HG02642 (cell line): ENCODE measurements around the gene TM6SF1.
"Not testable (repeated sequence)": the region's sequence is repeated elsewhere in the genome, so short reads cannot be mapped to it uniquely, and the experiment has no call there.

Experiments
- ATAC-seq: cut with Tn5 transposase; IDR thresholded peaks from one replicate; pipeline ENCODE4 v1.9.1; 2021; ENCODE audit warnings: mild to moderate bottlenecking; ENCODE audit not compliant: unreplicated experiment, poor library complexity

Gene TM6SF1

DNA sequence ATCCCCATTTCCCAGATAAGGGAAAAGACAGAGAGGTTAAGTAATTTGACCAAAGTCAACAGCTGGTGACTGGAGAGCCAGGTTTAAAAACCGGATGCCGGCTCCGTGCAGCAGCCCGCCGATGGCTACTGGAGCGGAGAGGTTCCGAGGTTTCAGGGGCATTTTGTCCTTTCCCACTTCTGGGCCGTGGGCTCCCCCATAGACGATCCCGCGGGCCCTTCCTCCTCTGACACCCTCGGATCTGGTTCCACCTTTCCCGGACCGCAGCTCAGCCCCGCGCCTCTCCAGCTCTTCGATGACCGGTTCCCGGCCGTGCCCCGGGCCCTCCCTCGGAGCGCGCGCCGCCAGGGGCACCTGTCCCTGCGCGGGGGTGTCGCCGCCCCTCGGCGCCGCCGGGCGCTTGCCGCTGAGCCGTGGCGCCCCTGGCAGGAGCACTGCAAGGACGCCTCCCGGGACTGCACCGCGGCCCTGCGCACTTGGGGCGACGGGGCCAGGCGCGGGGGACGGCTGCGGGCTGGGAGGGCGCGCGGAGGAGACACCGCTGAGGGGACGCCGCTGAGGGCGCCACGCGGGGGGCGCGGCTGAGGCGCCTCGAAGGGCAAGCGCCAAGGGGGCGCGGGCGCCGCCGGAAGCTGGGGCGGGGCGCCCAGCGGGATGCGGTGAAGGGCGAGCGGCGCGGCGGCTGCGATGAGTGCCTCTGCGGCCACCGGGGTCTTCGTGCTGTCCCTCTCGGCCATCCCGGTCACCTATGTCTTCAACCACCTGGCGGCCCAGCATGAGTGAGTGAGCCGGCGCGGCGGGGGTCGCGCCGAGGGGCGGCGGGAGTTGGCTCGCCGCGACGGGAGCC, at the start of gene TM6SF1:
Gene TM6SF1 (plus strand): TSS at position 652 of the 847 bp plus-strand sequence. CDS start 36 bp downstream, at position 688.
- peak; percentile 41 for ATAC-seq

DNA sequence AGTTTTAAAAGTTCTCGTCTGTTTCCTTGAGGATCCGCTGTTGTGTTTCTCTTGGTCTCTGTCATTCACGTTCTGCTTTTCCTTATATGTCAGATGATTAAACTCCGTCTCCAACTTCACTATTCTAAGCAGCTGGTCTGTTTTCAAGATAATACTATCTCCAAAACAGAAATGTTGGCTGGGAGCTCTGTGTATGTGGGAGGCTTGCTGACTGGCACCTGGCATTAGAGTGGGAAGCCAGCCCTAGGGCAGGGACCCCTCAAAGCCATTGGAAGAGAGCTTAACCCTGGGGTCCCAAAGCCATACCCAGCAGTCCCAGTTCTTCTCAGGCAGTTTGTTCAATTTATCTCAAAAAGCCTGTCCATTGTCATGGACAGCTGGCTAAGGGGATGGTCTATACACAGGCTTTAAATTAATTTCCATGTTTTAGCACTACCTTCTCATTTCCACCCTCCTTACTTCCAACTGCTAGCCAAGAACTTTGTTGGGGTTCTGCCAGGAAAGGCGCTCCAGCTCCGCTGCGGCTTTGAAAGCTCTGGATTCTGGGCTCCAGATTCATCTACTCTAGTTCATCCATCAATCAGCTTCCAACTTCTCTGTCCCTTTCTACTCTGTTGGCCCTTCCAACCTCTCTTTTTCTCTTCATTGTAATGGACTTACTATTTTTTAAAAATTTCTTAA, 49.6 kb upstream of the TM6SF1 start:
- no peak for ATAC-seq

DNA sequence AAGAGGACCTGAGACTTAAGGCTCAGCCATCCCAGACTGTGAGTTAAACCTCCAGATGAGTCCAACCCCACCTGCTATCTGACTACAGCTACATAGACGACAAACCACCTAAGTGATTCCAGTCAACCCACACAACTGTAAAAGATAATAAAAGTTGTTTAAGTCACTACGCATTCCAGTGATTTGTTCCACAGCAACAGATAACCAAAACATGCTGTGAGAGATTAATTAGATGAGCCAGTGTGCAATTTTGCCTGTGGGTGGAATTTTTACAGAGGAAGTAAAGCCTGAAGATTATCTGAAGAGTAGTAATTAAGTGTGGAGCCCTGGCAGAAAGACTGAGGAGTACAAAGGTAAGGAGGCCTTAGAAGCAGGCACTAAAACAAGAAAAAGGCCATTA, 45.8 kb upstream of the TM6SF1 start:
- no peak for ATAC-seq

DNA sequence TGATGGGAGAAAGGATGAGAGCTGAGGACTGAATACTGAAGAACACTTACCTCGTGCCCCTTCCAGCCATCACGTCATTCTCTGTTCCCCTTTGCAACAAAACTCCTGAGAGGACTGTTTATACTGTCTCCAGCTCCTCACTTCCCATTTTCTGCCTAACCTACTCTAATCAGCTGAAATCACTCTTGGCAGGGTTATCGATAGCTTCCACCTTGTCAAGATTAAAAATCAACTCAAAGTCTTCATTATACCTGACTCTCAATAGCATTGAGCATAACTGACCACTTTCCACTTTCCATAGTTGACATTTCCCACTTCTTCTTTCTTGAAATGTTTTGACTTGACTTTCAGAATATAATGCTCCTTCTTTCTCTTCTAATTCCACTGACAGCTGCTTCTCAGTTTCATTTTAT, 44.7 kb upstream of the TM6SF1 start:
- no peak for ATAC-seq

DNA sequence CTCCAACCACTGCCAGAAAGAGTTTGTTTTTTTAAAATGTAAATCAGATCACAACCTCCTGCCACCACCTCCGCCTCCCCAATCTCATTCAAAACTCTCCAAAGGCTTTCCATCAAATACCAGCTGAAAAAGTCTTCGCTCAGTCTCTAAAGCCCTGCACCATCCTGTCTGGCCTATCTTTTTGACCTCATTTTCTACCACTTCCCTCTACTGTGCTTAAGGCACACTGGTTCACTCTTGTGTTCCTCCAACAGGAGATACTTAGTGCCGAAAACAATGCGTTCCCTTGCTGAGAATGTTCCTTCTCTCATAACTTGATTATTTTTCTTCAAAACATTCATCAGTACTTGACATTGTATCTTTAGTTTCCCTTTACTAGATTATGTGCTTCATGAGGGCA, 43.9 kb upstream of the TM6SF1 start:
- no peak for ATAC-seq

DNA sequence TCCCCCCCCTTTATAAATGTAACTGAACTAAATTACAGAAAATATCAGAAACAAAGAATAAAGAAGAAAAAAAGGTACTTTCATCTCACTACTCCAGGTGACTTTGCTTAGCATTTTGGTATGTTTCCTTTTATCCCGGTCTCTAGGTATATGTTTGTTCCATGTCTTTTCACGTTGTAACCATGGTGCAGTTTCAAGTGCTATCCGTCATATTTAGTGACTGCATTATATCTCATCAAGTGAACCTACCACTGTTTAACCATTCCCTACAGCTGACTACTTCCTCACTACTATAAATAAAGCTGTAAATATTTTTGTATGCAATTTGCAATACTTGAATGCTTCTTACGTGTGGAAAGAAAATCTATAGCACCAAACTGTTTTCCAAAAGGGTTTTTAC, 42.6 kb upstream of the TM6SF1 start:
- ATAC-seq, result no peak

DNA sequence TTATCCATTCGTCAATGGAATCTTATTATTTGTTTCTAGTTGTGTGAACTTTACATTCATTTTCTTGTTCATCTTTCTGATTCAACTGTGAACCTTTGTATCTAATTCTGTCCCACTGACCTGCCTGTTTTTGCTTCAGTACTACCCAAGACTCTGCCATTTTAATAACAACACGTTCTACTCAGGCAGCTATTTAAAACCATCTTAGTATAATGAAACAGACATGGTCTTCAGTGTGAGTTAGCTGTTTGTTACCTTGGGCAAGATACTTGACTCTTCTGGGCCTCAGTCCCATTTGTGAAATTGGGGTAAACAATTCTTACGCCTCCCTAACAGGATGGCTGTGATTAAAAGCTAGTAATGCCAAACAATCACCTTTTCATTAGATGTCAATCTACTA, 42.0 kb upstream of the TM6SF1 start:
- no peak for ATAC-seq

DNA sequence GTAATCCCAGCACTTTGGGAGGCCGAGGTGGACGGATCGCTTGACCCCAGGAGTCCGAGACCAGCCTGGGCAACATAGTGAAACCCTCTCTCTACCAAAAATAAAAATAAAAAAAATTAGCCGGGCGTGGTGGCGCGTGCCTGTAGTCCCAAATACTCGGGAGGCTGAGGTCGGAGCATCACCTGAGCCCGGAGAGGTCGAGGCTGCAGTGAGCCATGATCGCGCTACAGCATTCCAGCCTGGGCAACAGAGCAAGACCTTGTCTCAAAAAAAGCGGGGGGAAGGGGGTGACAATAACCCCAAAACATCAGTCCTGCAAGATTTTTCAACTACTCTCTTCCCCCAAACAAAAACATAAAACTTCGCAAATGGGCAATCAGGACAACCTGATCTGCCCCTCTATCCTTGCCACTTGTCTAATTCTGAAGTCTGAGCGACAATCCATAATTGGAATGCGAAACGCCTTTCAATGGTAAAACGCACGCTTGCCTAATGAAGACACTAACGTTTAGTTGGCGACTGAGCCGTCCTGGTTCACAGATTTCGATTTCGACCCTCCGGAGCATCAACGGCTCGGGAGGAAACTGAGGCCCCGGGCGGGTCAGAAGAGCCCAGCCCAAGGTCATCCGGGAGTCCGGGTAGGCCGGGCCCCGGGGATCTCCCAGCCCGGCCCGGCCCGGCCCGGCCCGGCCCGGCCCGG, 41.3 kb upstream of the TM6SF1 start:
- no peak for ATAC-seq

DNA sequence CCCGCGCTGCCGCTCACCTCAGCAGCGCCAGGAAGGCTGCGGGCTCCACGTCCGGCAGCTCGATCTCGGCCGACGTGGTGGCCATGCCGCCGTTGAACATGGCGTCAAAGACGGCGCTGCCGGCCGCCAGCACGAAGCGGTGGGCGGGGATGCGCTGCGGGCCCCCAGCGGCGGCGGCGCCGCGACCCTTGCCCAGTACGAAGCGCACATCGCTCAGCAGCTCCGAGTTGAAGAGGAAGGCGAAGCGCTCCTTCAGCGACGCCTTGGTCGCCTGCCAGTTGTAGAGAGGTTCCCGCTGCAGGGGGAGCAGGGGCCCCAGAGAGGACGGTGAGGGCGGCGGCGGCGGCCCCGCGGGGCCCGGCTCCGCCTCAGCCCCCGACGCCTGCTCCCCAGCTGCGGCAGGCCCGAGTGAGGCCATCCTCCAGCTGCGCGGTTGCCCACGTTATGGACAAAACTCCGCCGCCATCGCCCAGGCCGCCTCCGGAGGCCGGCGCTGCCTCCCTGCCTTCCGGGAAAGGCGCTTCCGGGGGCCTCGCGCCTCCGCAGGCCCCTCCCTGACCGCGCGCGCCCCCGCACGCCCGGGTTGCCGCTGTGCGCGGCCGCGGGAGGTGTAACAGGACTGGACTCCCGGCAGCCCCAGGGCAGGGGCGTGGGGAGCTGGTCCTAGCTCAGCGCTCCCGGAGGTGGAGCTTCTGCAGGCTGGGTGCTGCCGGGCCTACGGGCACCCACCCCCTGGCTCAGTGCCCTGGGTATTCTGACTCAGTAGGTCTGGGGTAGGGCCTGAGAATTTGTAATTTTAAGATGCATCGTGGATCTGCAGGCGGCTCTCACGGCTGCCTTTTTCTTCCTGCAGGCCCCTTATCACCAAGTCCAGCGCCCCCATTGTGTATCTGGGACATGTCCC, 40.5 kb upstream of the TM6SF1 start, which contains the start of gene BTBD1:
Gene BTBD1 (minus strand): TSS at position 519 of the 904 bp plus-strand sequence. CDS start 101 bp downstream, at position 418.
- peak; percentile 91 for ATAC-seq

DNA sequence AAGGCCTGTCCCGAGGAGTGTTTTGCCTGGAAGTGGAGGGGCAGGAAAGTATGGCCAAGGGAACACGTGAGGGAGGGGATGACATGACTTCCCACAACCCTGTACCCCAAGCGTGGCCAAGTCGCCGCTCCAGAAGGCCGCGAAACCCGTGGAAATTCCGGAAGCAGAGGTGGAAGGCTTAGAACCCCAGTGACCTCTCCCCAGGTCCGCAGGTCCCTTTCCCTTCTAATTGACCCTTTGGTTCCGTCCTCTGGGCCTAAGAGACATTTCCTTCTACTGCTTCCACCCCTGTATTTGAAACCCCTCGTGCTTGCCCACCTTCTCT, 39.8 kb upstream of the TM6SF1 start:
- no peak for ATAC-seq

DNA sequence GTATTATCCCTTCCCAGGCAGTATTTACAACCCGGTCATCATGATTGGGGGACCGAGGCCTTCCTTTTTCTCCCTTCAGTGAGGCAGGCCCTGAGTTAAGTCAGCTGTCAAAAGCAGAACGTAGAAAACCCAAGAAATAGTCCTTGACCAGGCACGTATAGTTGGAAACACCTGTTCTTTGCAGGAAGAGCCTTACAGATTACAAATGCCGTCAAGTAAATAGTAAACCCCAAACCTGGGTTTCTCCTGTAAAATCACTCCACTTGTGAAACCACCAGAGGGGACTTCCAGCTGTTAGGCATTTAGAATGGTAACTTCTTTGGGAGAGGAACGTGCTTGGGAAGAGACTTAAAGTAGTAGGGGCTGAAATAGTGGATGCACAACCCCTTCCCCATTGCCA, 39.4 kb upstream of the TM6SF1 start:
- ATAC-seq, result no peak

DNA sequence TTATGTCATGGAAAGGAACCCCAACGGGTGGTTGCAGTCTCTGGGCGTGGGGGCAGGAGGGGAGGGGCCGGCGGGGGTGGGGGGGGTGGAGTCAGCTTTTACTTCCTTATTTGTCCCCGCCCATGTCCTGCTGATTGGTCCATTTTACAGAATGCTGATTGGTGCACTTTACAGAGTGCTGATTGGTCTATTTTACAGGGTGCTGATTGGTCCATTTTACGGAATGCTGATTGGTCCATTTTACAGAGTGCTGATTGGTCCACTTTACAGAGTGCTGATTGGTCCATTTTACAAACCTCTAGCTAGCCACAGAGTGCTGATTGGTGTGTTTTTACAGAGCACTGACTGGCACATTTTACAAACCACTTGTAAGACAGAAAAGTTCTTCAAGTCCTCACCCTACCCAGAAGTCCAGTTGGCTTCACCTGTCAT, 38.2 kb upstream of the TM6SF1 start:
- not testable (repeated sequence) for ATAC-seq

DNA sequence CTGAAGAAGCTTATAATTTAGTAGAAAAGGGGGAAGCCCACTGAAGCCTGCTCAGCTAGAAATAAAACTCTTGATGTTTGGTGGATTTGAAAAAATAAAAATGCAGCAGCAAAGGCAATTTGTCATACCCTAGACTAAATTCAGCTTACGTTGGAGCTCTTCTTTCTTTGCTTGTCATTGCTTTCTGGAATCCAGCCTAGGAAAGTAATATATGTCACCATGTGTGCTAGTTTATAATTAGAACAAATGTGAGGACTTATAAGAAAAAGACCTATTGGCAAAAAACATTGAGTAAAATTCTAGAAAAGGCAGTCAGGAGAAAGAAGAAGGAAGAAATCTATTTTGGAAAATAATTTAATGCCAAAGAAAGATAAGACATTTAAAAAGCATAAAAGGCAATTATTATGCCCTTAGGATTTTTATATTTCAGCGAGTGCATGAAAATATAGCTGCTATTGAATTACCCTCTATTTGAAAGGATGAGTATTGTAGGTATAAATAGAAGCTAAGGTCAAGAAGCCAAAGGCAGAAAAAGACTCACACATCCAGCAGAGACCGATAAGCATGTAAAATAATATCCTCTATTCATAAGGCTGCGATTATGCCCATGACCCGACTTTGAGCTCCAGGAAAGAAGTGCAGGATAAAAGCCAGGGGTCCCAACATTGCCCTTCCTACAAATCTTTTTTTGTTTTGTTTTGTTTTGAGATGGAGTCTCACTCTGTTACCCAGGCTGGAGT, 29.8 kb upstream of the TM6SF1 start:
- no peak for ATAC-seq

DNA sequence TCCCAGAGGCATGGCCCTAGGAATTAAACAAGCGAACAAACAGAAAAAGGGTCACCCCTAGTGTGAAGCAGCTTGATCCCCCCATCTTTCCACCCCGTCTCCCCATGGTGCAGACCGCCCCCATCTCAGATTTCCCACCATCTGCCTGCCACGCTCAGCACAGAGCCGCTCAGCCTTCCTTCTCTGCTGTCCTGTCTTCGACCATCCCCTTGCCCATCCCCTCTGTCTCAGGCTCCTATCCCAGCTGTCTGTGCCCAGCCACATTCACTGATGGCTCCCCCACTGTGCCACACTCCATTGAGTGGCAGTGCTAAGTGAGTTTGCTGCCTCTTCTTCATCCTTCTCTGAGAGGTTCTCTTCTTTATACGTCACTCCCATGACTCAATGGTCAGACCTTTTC, 28.7 kb upstream of the TM6SF1 start:
- no peak for ATAC-seq

DNA sequence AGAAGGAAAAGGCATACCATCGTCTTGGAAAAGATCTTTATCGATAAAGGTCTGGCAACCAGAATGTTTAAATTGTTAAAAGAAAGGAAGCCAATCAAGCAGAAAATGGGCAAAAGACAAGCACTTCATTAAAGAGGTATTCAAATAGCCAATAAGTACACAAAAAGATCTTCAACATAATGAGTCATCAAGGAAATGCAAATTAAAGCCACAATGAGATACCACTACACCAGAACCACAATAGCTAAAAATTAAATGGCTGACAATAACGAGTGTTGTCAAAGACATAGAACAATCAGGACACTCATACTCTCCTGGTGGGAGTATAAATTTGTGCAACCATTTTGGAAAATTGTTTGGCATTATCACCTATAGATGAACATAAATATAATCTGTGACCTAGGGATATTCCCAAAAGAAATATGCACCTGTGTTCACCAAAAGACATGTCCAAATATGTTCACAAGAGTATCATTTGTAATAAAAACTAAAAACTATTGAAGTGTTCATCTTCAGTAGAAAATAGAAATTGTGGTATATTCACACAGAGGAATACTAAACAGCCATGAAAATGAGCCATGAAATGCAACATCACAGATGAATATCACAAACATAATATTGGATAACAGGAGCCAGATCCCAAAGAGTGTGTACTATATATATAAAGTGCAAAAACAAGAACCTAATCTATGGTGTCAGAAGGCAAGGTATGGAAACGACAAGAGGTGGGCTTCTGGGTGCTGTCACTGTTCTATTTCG, 26.0 kb upstream of the TM6SF1 start:
- no peak for ATAC-seq

DNA sequence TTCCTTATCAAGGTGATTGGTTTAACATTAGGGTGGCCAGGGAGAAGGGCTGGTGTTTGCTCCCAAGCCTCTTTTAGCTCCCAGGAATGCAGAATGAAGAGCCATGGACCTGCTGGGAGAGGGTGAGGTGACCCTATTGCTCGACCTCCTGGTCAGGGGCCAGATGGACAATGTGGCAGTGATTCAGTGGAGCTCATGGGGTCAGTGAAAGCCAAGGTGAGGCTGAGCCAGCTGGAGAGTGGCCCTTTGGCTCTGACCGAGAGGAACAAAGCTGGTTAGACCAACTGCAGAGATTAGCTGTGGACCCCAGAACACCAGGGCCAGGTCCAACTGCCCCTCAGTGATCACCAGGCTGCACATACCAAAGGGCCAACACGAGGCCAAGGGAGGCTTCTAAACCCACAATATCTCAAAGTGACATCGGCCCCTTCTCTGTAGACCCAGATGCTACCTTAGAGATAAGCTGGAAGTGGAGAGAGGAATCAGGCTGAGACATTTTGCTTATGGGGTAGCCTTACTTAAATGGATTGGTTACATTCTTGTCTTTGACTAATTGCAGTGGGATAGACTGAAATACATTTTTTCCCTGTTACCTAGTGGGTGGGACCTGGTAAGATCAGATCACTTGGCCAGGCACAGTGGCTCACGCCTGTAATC, 24.6 kb upstream of the TM6SF1 start:
- ATAC-seq, result no peak

DNA sequence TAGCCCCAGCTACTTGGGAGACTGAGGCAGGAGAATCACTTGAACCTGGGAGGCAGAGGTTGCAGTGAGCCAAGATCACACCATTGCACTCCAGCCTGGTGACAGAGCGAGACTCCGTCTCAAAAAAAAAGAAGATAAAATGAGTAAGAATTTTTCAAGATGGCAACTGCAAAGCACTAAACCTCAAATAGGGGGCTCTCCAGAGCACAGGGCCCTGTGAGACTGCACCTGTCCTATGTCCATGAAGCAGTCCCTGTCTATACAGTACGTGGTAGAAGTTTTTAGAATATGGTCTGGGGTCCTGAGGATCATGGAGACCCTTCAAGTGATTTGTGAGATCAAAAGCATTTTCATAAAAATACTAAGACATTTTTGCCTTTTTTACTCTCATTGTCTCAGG, 22.0 kb upstream of the TM6SF1 start:
- ATAC-seq, result not testable (repeated sequence)

DNA sequence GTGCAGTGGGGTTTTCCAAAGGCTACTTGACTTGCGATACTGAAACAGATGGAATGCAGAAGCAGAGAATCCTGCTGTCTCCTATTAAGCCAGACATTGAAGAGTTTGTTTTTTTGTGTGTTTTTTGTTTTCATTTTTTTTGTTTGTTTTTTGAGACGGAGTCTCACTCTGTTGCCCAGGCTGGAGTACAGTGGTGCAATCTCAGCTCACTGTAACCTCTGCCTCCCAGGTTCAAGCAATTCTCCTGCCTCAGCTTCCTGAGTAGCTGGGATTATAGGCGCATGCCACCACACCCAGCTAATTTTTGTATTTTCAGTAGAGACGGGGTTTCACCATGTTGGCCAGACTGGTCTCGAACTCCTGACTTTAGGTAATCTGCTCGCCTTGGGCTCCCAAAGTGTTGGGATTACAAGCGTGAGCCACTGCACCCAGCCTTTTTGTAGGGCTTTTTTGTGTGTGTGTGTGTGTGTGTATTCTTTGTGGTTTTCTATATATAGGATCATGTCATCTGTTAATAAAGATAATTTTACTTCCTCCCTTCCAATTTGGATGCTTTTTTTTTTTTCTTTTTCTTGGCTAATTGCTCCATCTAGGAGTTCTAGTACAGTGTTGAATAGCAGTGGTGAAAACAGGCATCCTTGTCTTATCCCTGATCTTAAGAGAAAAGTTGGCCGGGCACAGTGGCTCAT, 21.4 kb upstream of the TM6SF1 start:
- ATAC-seq, result not testable (repeated sequence)
